HG02840 (cell line): ENCODE results near the gene STK32C.
"Not testable (repeated sequence)": the region's sequence is repeated elsewhere in the genome, so short reads cannot be mapped to it uniquely, and the experiment has no call there.

ENCODE experiments used
- ATAC-seq: cut with Tn5 transposase; IDR thresholded peaks from one replicate; pipeline ENCODE4 v1.9.1; 2021; ENCODE audit warnings: mild to moderate bottlenecking, moderate library complexity, moderate number of reproducible peaks; ENCODE audit not compliant: unreplicated experiment, low FRiP score

STK32C gene

GRCh38 chr10:132303361-132304115 lies 4.2 kb downstream of the STK32C start:
- no peak for ATAC-seq

GRCh38 chr10:132302421-132303310 lies 5.1 kb downstream of the STK32C start:
- ATAC-seq: no peak

GRCh38 chr10:132301371-132302330 lies 6.1 kb downstream of the STK32C start:
- ATAC-seq: no peak

- ATAC-seq: no peak
These were observed 7.2 kb downstream of the STK32C start for GRCh38 chr10:132300582-132300981.

GRCh38 chr10:132299371-132300336 lies 8.1 kb downstream of the STK32C start:
- ATAC-seq: no peak

- no peak for ATAC-seq
These were observed 9.5 kb downstream of the STK32C start for GRCh38 chr10:132298038-132298881.

GRCh38 chr10:132297526-132297925 lies 10.2 kb downstream of the STK32C start:
- ATAC-seq: no peak

- no peak for ATAC-seq
These were observed 10.9 kb downstream of the STK32C start for GRCh38 chr10:132296666-132297443.

GRCh38 chr10:132295481-132295880 lies 12.3 kb downstream of the STK32C start:
- not testable (repeated sequence) for ATAC-seq

- ATAC-seq: no peak
These were observed 13.0 kb downstream of the STK32C start for GRCh38 chr10:132294561-132295318.

GRCh38 chr10:132293813-132294520 lies 13.8 kb downstream of the STK32C start:
- no peak for ATAC-seq

- no peak for ATAC-seq
These were observed 14.4 kb downstream of the STK32C start for GRCh38 chr10:132293201-132293812.

- ATAC-seq: no peak
These were observed 15.2 kb downstream of the STK32C start for GRCh38 chr10:132292287-132293200.

- ATAC-seq: no peak
These were observed 15.9 kb downstream of the STK32C start for GRCh38 chr10:132291826-132292225.

- ATAC-seq: no peak
These were observed 17.1 kb downstream of the STK32C start for GRCh38 chr10:132290631-132291030.
